ENCODE measurements around the gene ZPBP. TPM values are rescaled to one million over a fixed set of nuclear protein-coding genes. Genes with fewer than 3 reads are reported as not detected.
"Not testable (repeated sequence)": the region's sequence is repeated elsewhere in the genome, so short reads cannot be mapped to it uniquely, and the experiment has no call there.

The ZPBP gene
- total RNA-seq, 1 donor from 2014 or later, result not detected

DNA sequence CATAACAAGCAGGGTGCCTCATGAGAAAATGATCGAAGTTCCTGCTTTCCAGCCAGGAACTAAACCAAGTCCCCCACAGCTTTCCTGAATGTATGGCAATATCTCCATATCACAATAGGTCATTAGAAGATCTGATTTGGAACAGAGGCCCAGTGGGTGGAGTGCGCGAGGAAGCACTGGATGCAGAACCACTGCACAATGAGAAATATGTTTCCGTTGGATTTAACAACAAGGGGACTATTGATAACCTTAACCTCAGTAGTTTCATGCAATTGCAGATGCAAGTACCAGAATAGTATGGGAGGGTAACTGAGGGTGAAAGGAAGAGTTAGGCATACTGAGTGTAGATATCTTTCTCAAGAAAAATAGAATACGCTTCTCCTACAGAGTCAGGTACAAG is 45.3 kb downstream of the ZPBP start:
- H3K4me3 ChIP-seq, result no peak overlapping the region
- H3K36me3 ChIP-seq, result no peaks in the 10 kb centered on the region
- H3K27me3 ChIP-seq, result no peaks in the 10 kb centered on the region
- DNase-seq (ENCODE audit: low spot score in 2 of 2), result no peak
- no peak overlapping the region for H3K27ac ChIP-seq
- no peaks in the 10 kb centered on the region for H3K9me3 ChIP-seq
- TF ChIP-seq, protein P1, sequence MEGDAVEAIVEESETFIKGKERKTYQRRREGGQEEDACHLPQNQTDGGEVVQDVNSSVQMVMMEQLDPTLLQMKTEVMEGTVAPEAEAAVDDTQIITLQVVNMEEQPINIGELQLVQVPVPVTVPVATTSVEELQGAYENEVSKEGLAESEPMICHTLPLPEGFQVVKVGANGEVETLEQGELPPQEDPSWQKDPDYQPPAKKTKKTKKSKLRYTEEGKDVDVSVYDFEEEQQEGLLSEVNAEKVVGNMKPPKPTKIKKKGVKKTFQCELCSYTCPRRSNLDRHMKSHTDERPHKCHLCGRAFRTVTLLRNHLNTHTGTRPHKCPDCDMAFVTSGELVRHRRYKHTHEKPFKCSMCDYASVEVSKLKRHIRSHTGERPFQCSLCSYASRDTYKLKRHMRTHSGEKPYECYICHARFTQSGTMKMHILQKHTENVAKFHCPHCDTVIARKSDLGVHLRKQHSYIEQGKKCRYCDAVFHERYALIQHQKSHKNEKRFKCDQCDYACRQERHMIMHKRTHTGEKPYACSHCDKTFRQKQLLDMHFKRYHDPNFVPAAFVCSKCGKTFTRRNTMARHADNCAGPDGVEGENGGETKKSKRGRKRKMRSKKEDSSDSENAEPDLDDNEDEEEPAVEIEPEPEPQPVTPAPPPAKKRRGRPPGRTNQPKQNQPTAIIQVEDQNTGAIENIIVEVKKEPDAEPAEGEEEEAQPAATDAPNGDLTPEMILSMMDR (IDR thresholded peaks at IDR 0.05), result no peak
- no peaks in the 10 kb centered on the region for H3K4me1 ChIP-seq
- intact Hi-C loops (cut with DNase I), result no loop called here

- H3K4me1 ChIP-seq; DNase-seq (ENCODE audit: low spot score in 2 of 2); H3K27ac ChIP-seq; H3K36me3 ChIP-seq; intact Hi-C loops (cut with DNase I); H3K9me3 ChIP-seq; H3K27me3 ChIP-seq; H3K4me3 ChIP-seq: not testable (repeated sequence)
These were observed 51.9 kb downstream of the ZPBP start for GRCh38 chr7:50041165-50041564.

- no peaks in the 10 kb centered on the region for H3K9me3 ChIP-seq
- H3K4me1 ChIP-seq, result no peaks in the 10 kb centered on the region
- H3K36me3 ChIP-seq, result no peaks in the 10 kb centered on the region
- no peaks in the 10 kb centered on the region for H3K27me3 ChIP-seq
- DNase-seq (ENCODE audit: low spot score in 2 of 2), result no peak
- intact Hi-C loops (cut with DNase I), result no loop called here
- no peak overlapping the region for H3K4me3 ChIP-seq
- H3K27ac ChIP-seq, result no peak overlapping the region
- TF ChIP-seq, protein P1 (IDR thresholded peaks at IDR 0.05), result no peak
These were observed 56.0 kb downstream of the ZPBP start for GRCh38 chr7:50037086-50037485.

DNA sequence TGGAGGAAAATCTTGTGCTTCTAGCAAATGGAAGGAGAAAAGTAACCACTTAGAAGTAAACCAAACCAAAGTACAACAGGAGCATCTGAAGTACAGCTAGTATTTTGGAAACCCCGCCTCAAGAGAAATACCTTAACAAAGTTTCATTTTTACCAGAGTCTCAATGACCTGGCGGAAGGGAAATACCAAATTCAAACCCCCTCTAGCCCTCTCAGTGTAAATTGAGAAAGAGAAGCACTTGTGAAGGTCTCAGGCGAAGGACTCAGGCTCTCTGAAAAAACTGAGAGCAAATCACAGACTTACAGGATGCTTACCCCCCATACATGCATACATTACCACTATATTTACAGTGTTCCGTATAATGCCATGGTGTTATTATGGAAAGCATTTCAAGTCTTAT is 70.1 kb downstream of the ZPBP start:
- Histone ChIP-seq H3K4me1 (no peaks in the 10 kb centered on the region), H3K9me3 (no peaks in the 10 kb centered on the region), H3K36me3 (no peaks in the 10 kb centered on the region), H3K27ac (no peak overlapping the region), H3K27me3 (no peaks in the 10 kb centered on the region), H3K4me3 (no peak overlapping the region)
- intact Hi-C loops (cut with DNase I), result no loop called here
- no peak for DNase-seq (ENCODE audit: low spot score in 2 of 2)
- TF ChIP-seq, protein P1 (IDR thresholded peaks at IDR 0.05), result no peak

GRCh38 chr7:50022451-50022850 is 70.6 kb downstream of the ZPBP start:
- no peaks in the 10 kb centered on the region for H3K27me3 ChIP-seq
- H3K4me1 ChIP-seq, result no peaks in the 10 kb centered on the region
- H3K36me3 ChIP-seq, result no peaks in the 10 kb centered on the region
- intact Hi-C loops (cut with DNase I), result no loop called here
- H3K4me3 ChIP-seq, result no peak overlapping the region
- H3K9me3 ChIP-seq, result no peaks in the 10 kb centered on the region
- H3K27ac ChIP-seq, result no peak overlapping the region
- DNase-seq (ENCODE audit: low spot score in 2 of 2), result no peak
- TF ChIP-seq, protein P1 (IDR thresholded peaks at IDR 0.05), result no peak

GRCh38 chr7:49995681-49996080 is 97.4 kb downstream of the ZPBP start:
- H3K36me3 ChIP-seq, result no peaks in the 10 kb centered on the region
- H3K27ac ChIP-seq, result no peak overlapping the region
- H3K4me3 ChIP-seq, result no peak overlapping the region
- intact Hi-C loops (cut with DNase I), result no loop called here
- no peaks in the 10 kb centered on the region for H3K4me1 ChIP-seq
- no peaks in the 10 kb centered on the region for H3K9me3 ChIP-seq
- no peak for DNase-seq (ENCODE audit: low spot score in 2 of 2)
- no peaks in the 10 kb centered on the region for H3K27me3 ChIP-seq
- TF ChIP-seq, protein P1 (IDR thresholded peaks at IDR 0.05), result no peak

Data from ascending aorta (tissue), 2 donors.